GM12872 (cell line): Measurements from ENCODE around the gene F2RL3.

Source experiments
- CTCF ChIP-seq: IDR thresholded peaks from 3 replicates; pipeline ENCODE4 v1.5.1; 2011; ENCODE audit warnings: low read depth, mild to moderate bottlenecking, low read length, moderate library complexity; ENCODE audit not compliant: insufficient read depth

Gene F2RL3

GRCh38 chr19:16940626-16941025 is 51.8 kb downstream of the F2RL3 start:
- TF ChIP-seq CTCF: no peak
